ENCODE results near the gene FRMD6. TPM values are rescaled to one million over a fixed set of nuclear protein-coding genes. Genes with fewer than 3 reads are reported as not detected.

FRMD6 gene
- polyA plus RNA-seq, 1 donor from 2014 or later: 2.4 TPM

DNA sequence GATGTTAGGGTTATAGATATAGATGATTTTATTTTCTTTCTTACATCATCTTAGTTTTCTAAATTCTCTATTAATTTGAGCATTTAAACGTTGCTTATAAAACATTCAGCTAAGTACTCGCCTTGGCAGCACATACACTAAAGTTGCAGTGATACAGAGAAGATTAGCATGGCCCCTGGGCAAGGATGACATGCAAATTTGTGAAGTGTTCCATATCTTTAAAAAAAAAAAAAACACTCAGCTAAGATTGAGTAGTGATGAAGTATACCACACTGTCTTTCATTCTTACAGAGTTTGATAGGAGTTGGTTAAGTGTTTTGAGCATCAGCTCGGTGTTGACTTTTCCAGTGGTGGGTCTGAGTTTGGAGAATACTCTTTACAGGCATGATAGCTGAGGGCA lies 72.3 kb downstream of the FRMD6 start:
- Histone ChIP-seq H3K9me3 (ENCODE audit: low read length) (no peaks in the 10 kb centered on the region), H4K20me1 (ENCODE audit: insufficient read depth) (no peaks in the 10 kb centered on the region), H3K27me3 (ENCODE audit: insufficient read depth, low read depth, low read length) (no peaks in the 10 kb centered on the region), H3K4me2 (ENCODE audit: low read length) (no peak overlapping the region), H3K4me3 (ENCODE audit: low read length) (no peak overlapping the region), H3K9me2 (ENCODE audit: insufficient read depth, low read length) (no peaks in the 10 kb centered on the region), H3K36me3 (ENCODE audit: insufficient read depth, low read length) (no peaks in the 10 kb centered on the region), H3F3A (ENCODE audit: insufficient read depth, low read length, poor library complexity, severe bottlenecking) (no peaks in the 10 kb centered on the region), H3K27ac (ENCODE audit: low read length) (no peak overlapping the region), H3K9ac (ENCODE audit: low read length) (no peak overlapping the region), H2AFZ (ENCODE audit: low read depth, low read length) (no peak overlapping the region), H3K79me2 (replicated peaks; ENCODE audit: insufficient read depth, low read length) (no peaks in the 10 kb centered on the region)
- no peak for TF ChIP-seq TAF1 (IDR thresholded peaks at IDR 0.05; ENCODE audit: low read depth)
- no peak for TF ChIP-seq MXI1 (conservative IDR thresholded peaks at IDR 0.05; ENCODE audit: poor library complexity, severe bottlenecking)
- no peak for TF ChIP-seq RAD21 (conservative IDR thresholded peaks at IDR 0.05)
- TF ChIP-seq EP300 (conservative IDR thresholded peaks at IDR 0.05; ENCODE audit: poor library complexity, severe bottlenecking): no peak
- TF ChIP-seq POLR2AphosphoS5 (IDR thresholded peaks at IDR 0.05): no peak
- no peak for TF ChIP-seq CTCF (IDR thresholded peaks at IDR 0.05; ENCODE audit: poor library complexity, severe bottlenecking)
- TF ChIP-seq EZH2 (IDR thresholded peaks at IDR 0.05; ENCODE audit: borderline replicate concordance, insufficient read depth, low read length, poor library complexity, severe bottlenecking): no peak
- no peak for TF ChIP-seq SMC3 (conservative IDR thresholded peaks at IDR 0.05; ENCODE audit: poor library complexity)
- TF ChIP-seq REST (IDR thresholded peaks at IDR 0.05; ENCODE audit: borderline replicate concordance): no peak

- H3K4me2 ChIP-seq (ENCODE audit: low read length): no peak overlapping the region
Observed at GRCh38 chr14:51724650-51725049, 72.9 kb downstream of the FRMD6 start.

More at GRCh38 chr14:51724650-51725049, 72.9 kb downstream of the FRMD6 start:
- Histone ChIP-seq H4K20me1 (ENCODE audit: insufficient read depth) (no peaks in the 10 kb centered on the region), H2AFZ (ENCODE audit: low read depth, low read length) (no peak overlapping the region), H3K4me3 (ENCODE audit: low read length) (no peak overlapping the region), H3K27ac (ENCODE audit: low read length) (no peak overlapping the region), H3K9me3 (ENCODE audit: low read length) (no peaks in the 10 kb centered on the region), H3K9me2 (ENCODE audit: insufficient read depth, low read length) (no peaks in the 10 kb centered on the region), H3K9ac (ENCODE audit: low read length) (no peak overlapping the region), H3K27me3 (ENCODE audit: insufficient read depth, low read depth, low read length) (no peaks in the 10 kb centered on the region), H3F3A (ENCODE audit: insufficient read depth, low read length, poor library complexity, severe bottlenecking) (no peaks in the 10 kb centered on the region), H3K79me2 (replicated peaks; ENCODE audit: insufficient read depth, low read length) (no peaks in the 10 kb centered on the region), H3K36me3 (ENCODE audit: insufficient read depth, low read length) (no peaks in the 10 kb centered on the region)
- no peak for TF ChIP-seq REST (IDR thresholded peaks at IDR 0.05; ENCODE audit: borderline replicate concordance)
